ENCODE measurements around the gene GAK. TPM values are rescaled to one million over a fixed set of nuclear protein-coding genes. Genes with fewer than 3 reads are reported as not detected.

Gene GAK
- total and polyA plus RNA-seq, 2 of the 13 experiments (the other 11 are each of a cell fraction or from before 2014, with no cell fraction given): 17.5 to 44.3 TPM

DNA sequence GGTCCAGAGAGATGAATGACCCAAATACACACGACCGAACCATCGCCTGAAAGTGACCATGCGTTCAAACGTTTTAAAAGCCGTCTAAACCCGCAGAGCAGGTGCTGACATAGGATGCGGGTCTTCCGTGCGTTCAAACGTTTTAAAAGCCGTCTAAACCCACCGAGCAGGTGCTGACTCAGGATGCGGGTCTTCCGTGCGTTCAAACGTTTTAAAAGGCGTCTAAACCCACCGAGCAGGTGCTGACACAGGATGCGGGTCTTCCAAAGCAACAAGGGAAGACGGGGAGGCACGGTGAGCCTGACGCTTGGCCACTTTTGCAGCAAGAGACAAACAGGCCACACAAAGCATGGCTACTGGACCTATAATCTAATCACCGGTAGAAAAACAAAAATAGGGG is 47.2 kb downstream of the GAK start (continued):
- TF ChIP-seq GZF1 (CRISPR knock-in tag; IDR thresholded peaks at IDR 0.05): no peak

DNA sequence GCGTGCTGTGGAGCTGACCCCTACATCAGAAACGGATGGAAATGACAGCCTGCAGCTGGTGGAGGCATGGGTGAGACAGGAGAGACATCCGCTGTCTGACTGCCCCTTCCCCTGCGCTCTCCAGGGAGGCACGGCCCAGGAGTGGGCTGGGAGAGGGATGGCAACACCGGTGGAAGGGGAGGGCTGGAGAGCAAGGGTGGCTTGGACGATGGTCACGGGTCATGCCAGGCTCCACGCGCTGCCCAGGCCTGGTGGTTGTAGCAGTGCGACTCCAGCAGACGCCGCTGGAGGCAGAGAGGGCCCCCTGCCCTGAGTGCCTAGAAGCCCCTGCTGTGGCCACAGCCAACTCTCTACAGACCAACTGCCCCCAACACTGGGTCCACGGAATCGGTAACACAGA is 47.9 kb downstream of the GAK start:
- no TSS peak for BruUV-seq (replicated peaks)
- H3K9ac ChIP-seq (ENCODE audit: insufficient read depth, low read depth, low read length): no peak overlapping the region
- TF ChIP-seq ZNF780A (CRISPR knock-in tag; IDR thresholded peaks at IDR 0.05) (no peak), ZZZ3 (CRISPR knock-in tag; IDR thresholded peaks at IDR 0.05; ENCODE audit: borderline replicate concordance) (no peak), THYN1 (CRISPR knock-in tag; IDR thresholded peaks at IDR 0.05; ENCODE audit: borderline replicate concordance, low read depth) (no peak), RBM22 (optimal IDR thresholded peaks at IDR 0.05; ENCODE audit: low read length) (no peak), ZSCAN30 (CRISPR knock-in tag; IDR thresholded peaks at IDR 0.05) (no peak), ZNF790 (CRISPR knock-in tag; IDR thresholded peaks at IDR 0.05; ENCODE audit: borderline replicate concordance) (no peak), PAX8 (CRISPR knock-in tag; IDR thresholded peaks at IDR 0.05; ENCODE audit: borderline replicate concordance) (no peak), ZNF136 (CRISPR knock-in tag; IDR thresholded peaks at IDR 0.05; ENCODE audit: low read depth) (no peak), ZNF496 (CRISPR knock-in tag; IDR thresholded peaks at IDR 0.05; ENCODE audit: insufficient replicate concordance) (no peak), FOXC1 (CRISPR knock-in tag; IDR thresholded peaks at IDR 0.05; ENCODE audit: borderline replicate concordance) (no peak), NFIB (CRISPR knock-in tag; IDR thresholded peaks at IDR 0.05; ENCODE audit: borderline replicate concordance) (no peak)
- TF ChIP-seq, protein P1, sequence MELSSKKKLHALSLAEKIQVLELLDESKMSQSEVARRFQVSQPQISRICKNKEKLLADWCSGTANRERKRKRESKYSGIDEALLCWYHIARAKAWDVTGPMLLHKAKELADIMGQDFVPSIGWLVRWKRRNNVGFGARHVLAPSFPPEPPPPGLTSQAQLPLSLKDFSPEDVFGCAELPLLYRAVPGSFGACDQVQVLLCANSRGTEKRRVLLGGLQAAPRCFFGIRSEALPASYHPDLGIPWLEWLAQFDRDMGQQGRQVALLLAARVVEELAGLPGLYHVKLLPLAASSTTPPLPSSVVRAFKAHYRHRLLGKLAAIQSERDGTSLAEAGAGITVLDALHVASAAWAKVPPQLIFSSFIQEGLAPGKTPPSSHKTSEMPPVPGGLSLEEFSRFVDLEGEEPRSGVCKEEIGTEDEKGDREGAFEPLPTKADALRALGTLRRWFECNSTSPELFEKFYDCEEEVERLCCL (CRISPR knock-in tag; IDR thresholded peaks at IDR 0.05; ENCODE audit: borderline replicate concordance): no peak
- TF ChIP-seq, protein P2, sequence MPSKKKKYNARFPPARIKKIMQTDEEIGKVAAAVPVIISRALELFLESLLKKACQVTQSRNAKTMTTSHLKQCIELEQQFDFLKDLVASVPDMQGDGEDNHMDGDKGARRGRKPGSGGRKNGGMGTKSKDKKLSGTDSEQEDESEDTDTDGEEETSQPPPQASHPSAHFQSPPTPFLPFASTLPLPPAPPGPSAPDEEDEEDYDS (CRISPR knock-in tag; IDR thresholded peaks at IDR 0.05): no peak
- no peak overlapping the region for H2AFZ ChIP-seq (ENCODE audit: low read length)
- no peak for DNase-seq (ENCODE audit: low spot score)
- peaks cover 15 to 34% of the 10 kb centered on the region in 2 experiments; a peak in 3 of 5 replicates for H3K36me3 ChIP-seq (replicated peaks in 1 of 2; ENCODE audit: control insufficient read depth in 1 of 2, insufficient read depth in 2 of 2, low read length in 2 of 2)
- in situ Hi-C loops (cut with HindIII; ENCODE audit: extremely low pct_ligation_motif_present, low pct_unique_long_range_greater_than_20kb): no loop called here
- no peaks in the 10 kb centered on the region for H3K79me2 ChIP-seq (ENCODE audit: insufficient read depth, low read length)
- FAIRE-seq: no peak
- H3K27ac ChIP-seq (ENCODE audit: extremely low read length, insufficient read depth, low read length): no peak overlapping the region
- H3K4me2 ChIP-seq (ENCODE audit: low read depth, low read length): no peak overlapping the region
- no peaks in the 10 kb centered on the region for H3K4me1 ChIP-seq (ENCODE audit: insufficient read depth, low read length)
- CTCF ChIA-PET (ENCODE audit: low intra/inter-chr PET ratio, low total read pairs): no interaction called here
- WGBS (ENCODE audit: low lambda C conversion rate): 89% methylated on average over 7 of the region's 15 CpGs
- POLR2A ChIA-PET: no interaction called here
- ATAC-seq: no peak
- intact Hi-C loops (cut with micrococcal nuclease; ENCODE audit: unreplicated experiment): no loop called here
- no peaks in the 10 kb centered on the region for H3K9me3 ChIP-seq (ENCODE audit: low read length)
- H3K27me3 ChIP-seq (ENCODE audit: control insufficient read depth in 1 of 2, insufficient read depth in 2 of 2, low read length in 2 of 2): no peaks in the 10 kb centered on the region
- no peaks in the 10 kb centered on the region for H4K20me1 ChIP-seq (ENCODE audit: insufficient read depth, low read length)
- H3K4me3 ChIP-seq (replicated peaks in 1 of 3; ENCODE audit: insufficient read depth in 1 of 3, low read depth in 2 of 3, low read length in 3 of 3): no peak overlapping the region
